RWPE1 (cell line): ENCODE data around the gene SNRPB.

ENCODE experiments used
- CTCF ChIA-PET: fragments of 350-600 bp; sonication (Branson Sonifier 250); formaldehyde crosslinking; extraction: SDS; loops from one replicate; lab custom pipeline; 2021; lab: Yijun Ruan, JAX
- POLR2A ChIA-PET: fragments of 400-600 bp; formaldehyde crosslinking; extraction: SDS; loops from one replicate; lab custom pipeline; 2020; ENCODE audit warnings: antibody characterized with exemption; ENCODE audit not compliant: low non-redundant PET; lab: Yijun Ruan, JAX
- DNase-seq: peaks from one replicate; pipeline ENCODE4 v3.0.0; 2012; ENCODE audit warnings: low spot score
- H3K27ac ChIP-seq: fragments of 450-650 bp; 2 replicates; pipeline ENCODE4 v1.5.1; 2017
- CTCF ChIP-seq: fragments of 450-650 bp; conservative IDR thresholded peaks from 2 replicates; pipeline ENCODE4 v1.5.1; 2017; ENCODE audit warnings: low read depth, mild to moderate bottlenecking

SNRPB gene

GRCh38 chr20:2429051-2429450, 41.5 kb downstream of the SNRPB start:
- no peak overlapping the region for H3K27ac ChIP-seq
- POLR2A ChIA-PET: no interaction called here
- peak; percentile 36 for DNase-seq
- no peak for TF ChIP-seq CTCF
- CTCF ChIA-PET: no interaction called here

- CTCF ChIA-PET: no interaction called here
These were observed 49.3 kb downstream of the SNRPB start for GRCh38 chr20:2421247-2421646.

GRCh38 chr20:2420510-2420909, 50.1 kb downstream of the SNRPB start:
- CTCF ChIA-PET: no interaction called here
- TF ChIP-seq CTCF: no peak
- no peak for DNase-seq
- H3K27ac ChIP-seq: no peak overlapping the region
- POLR2A ChIA-PET: no interaction called here

More at GRCh38 chr20:2421247-2421646, 49.3 kb downstream of the SNRPB start:
- no peak overlapping the region for H3K27ac ChIP-seq
- peak; percentile 33 for DNase-seq
- TF ChIP-seq CTCF: peak; percentile 59
- POLR2A ChIA-PET: no interaction called here

- ChIA-PET CTCF (no interaction called here), POLR2A (no interaction called here)
- no peak overlapping the region for H3K27ac ChIP-seq
- DNase-seq: no peak
- no peak for TF ChIP-seq CTCF
These were observed 52.2 kb downstream of the SNRPB start for GRCh38 chr20:2418388-2418787.

GRCh38 chr20:2417213-2417541, 53.4 kb downstream of the SNRPB start:
- no peak for DNase-seq
- CTCF ChIA-PET: interaction anchor here (0.8 kb wide), 1 partner anchor 35 kb away, joined by 4 read pairs; no protein-coding TSS in a partner anchor
- POLR2A ChIA-PET: no interaction called here
- H3K27ac ChIP-seq: no peak overlapping the region
- TF ChIP-seq CTCF: no peak

GRCh38 chr20:2416541-2417212, 53.9 kb downstream of the SNRPB start:
- CTCF ChIA-PET: interaction anchor here (0.8 kb wide), 1 partner anchor 36 kb away, joined by 4 read pairs; no protein-coding TSS in a partner anchor
- H3K27ac ChIP-seq: no peak overlapping the region
- POLR2A ChIA-PET: no interaction called here

More at GRCh38 chr20:2416541-2417212, 53.9 kb downstream of the SNRPB start:
- DNase-seq: no peak
- no peak for TF ChIP-seq CTCF
